ENCODE data around the gene ADAMTS8.

DNA sequence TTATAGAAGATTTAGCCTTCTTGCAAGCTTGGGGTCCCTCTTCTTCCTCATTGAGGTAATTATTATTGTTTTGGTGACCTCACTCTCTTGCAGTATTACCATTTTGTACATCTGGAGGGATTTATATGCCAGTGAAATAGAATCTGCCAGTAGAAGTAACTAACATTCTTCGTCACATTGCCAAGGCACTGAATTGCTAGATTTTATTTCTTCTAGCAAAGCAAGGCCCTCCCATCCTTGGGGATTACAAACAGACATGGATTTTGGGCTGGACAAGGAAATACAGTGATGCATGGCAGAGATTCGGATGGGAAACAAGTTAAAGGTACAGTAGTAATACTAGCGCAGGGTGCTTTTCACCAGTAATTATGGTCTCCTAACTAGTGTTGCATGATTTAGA is 27.9 kb upstream of the ADAMTS8 start:
- no peak for TF ChIP-seq CTCF (optimal IDR thresholded peaks at IDR 0.05 in 1 of 3, IDR thresholded peaks at IDR 0.05 in 1 of 3, conservative IDR thresholded peaks at IDR 0.05 in 1 of 3; ENCODE audit: extremely low read depth in 1 of 3, insufficient read depth in 2 of 3, low read length in 3 of 3)
- TF ChIP-seq EZH2 (IDR thresholded peaks at IDR 0.05; ENCODE audit: low read length) = no peak
